ENCODE data around the gene PDCD2L.
"Not testable (repeated sequence)": the region's sequence is repeated elsewhere in the genome, so short reads cannot be mapped to it uniquely, and the experiment has no call there.

Gene PDCD2L

GRCh38 chr19:34382471-34382870 is 21.7 kb upstream of the PDCD2L start:
- H3K36me3 ChIP-seq (ENCODE audit: insufficient read depth, low read length): peaks cover 69% of the 10 kb centered on the region; the same call in 1 of the 2 replicates
- no peak overlapping the region for H3K9ac ChIP-seq (ENCODE audit: insufficient read length)
- H3K9me3 ChIP-seq (ENCODE audit: low read depth, low read length): no peaks in the 10 kb centered on the region
- H3K27ac ChIP-seq: no peak overlapping the region
- no peak overlapping the region for H3K4me3 ChIP-seq
- no peak for DNase-seq (ENCODE audit: low read depth, low spot score)
- TF ChIP-seq EZH2 (IDR thresholded peaks at IDR 0.05): no peak
- no peak for TF ChIP-seq POLR2AphosphoS5 (IDR thresholded peaks at IDR 0.05; ENCODE audit: borderline replicate concordance, low read depth, low read length)
- TF ChIP-seq FOXP2 (optimal IDR thresholded peaks at IDR 0.05; ENCODE audit: control extremely low read depth, extremely low read length, insufficient read depth): no peak

- Histone ChIP-seq H3K27ac (no peak overlapping the region), H3K36me3 (ENCODE audit: insufficient read depth, low read length) (peaks cover 63% of the 10 kb centered on the region; the same call in 1 of the 2 replicates), H3K9ac (ENCODE audit: insufficient read length) (no peak overlapping the region), H3K4me3 (no peak overlapping the region), H3K9me3 (ENCODE audit: low read depth, low read length) (no peaks in the 10 kb centered on the region)
- TF ChIP-seq POLR2AphosphoS5 (IDR thresholded peaks at IDR 0.05; ENCODE audit: borderline replicate concordance, low read depth, low read length) (no peak), FOXP2 (optimal IDR thresholded peaks at IDR 0.05; ENCODE audit: control extremely low read depth, extremely low read length, insufficient read depth) (no peak), EZH2 (IDR thresholded peaks at IDR 0.05) (no peak)
- DNase-seq (ENCODE audit: low read depth, low spot score): no peak
Measured at GRCh38 chr19:34383599-34383998, 20.6 kb upstream of the PDCD2L start.

GRCh38 chr19:34386645-34387445 is 17.4 kb upstream of the PDCD2L start:
- H3K9me3 ChIP-seq (ENCODE audit: low read depth, low read length): no peaks in the 10 kb centered on the region
- peaks cover 57% of the 10 kb centered on the region for H3K36me3 ChIP-seq (ENCODE audit: insufficient read depth, low read length)
- H3K9ac ChIP-seq (ENCODE audit: insufficient read length): no peak overlapping the region
- H3K27ac ChIP-seq: no peak overlapping the region
- TF ChIP-seq POLR2AphosphoS5 (IDR thresholded peaks at IDR 0.05; ENCODE audit: borderline replicate concordance, low read depth, low read length) (no peak), EZH2 (IDR thresholded peaks at IDR 0.05) (no peak), FOXP2 (optimal IDR thresholded peaks at IDR 0.05; ENCODE audit: control extremely low read depth, extremely low read length, insufficient read depth) (no peak)
- no peak overlapping the region for H3K4me3 ChIP-seq
- no peak for DNase-seq (ENCODE audit: low read depth, low spot score)

GRCh38 chr19:34387446-34387810 is 16.8 kb upstream of the PDCD2L start:
- TF ChIP-seq FOXP2 (optimal IDR thresholded peaks at IDR 0.05; ENCODE audit: control extremely low read depth, extremely low read length, insufficient read depth) (no peak), EZH2 (IDR thresholded peaks at IDR 0.05) (no peak)
- Histone ChIP-seq H3K9ac (ENCODE audit: insufficient read length) (no peak overlapping the region), H3K27ac (no peak overlapping the region), H3K36me3 (ENCODE audit: insufficient read depth, low read length) (peaks cover 58% of the 10 kb centered on the region), H3K4me3 (no peak overlapping the region), H3K9me3 (ENCODE audit: low read depth, low read length) (no peaks in the 10 kb centered on the region)
- DNase-seq (ENCODE audit: low read depth, low spot score): no peak

DNA sequence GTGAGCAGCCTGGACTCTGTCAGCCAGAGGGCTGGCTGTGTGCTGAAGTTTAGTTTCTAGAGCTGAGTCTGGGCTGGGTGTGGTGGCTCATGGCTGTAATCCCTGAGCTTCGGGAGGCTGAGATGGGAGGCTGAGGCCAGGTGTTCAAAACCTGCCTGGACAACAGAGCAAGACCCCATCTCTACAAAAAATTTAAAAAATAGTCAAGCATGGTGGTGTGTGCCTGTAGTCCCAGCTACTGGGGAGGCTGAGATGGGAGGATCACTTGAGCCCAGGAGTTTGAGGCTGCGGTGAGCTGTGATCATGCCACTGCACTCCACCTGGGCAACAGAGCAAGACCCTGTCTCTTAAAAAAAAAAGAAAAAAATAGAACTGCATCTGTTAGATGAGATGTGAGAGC is 15.5 kb upstream of the PDCD2L start:
- H3K4me3 ChIP-seq; H3K27ac ChIP-seq; DNase-seq (ENCODE audit: low read depth, low spot score); H3K9me3 ChIP-seq (ENCODE audit: low read depth, low read length); H3K9ac ChIP-seq (ENCODE audit: insufficient read length): not testable (repeated sequence)
- H3K36me3 ChIP-seq (ENCODE audit: insufficient read depth, low read length): peaks cover 52% of the 10 kb centered on the region

DNA sequence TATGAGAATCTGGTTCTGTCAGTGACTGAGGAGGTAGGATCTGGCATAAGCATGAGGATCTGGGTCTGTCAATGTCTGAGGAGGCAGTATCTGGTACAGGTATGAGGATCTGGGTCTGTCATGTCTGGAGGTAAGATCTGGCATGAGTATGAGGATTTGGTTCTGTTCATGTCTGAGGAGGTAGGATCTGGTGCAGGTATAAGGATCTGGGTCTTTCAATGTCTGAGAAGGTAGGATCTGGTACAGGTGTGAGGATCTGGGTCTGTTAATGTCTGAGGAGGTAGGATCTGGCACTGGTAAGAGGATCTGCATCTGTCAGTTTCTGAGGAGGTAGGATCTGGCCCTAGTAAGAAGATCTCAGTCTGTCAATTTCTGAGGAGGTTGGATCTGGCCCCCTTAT is 12.4 kb upstream of the PDCD2L start:
- H3K27ac ChIP-seq: no peak overlapping the region
- no peaks in the 10 kb centered on the region for H3K9me3 ChIP-seq (ENCODE audit: low read depth, low read length)
- H3K9ac ChIP-seq (ENCODE audit: insufficient read length): no peak overlapping the region
- H3K4me3 ChIP-seq: no peak overlapping the region
- no peak for TF ChIP-seq POLR2AphosphoS5 (IDR thresholded peaks at IDR 0.05; ENCODE audit: borderline replicate concordance, low read depth, low read length)
- no peak for TF ChIP-seq FOXP2 (optimal IDR thresholded peaks at IDR 0.05; ENCODE audit: control extremely low read depth, extremely low read length, insufficient read depth)
- TF ChIP-seq EZH2 (IDR thresholded peaks at IDR 0.05): no peak
- no peak for DNase-seq (ENCODE audit: low read depth, low spot score)
- H3K36me3 ChIP-seq (ENCODE audit: insufficient read depth, low read length): peaks cover 45% of the 10 kb centered on the region

DNA sequence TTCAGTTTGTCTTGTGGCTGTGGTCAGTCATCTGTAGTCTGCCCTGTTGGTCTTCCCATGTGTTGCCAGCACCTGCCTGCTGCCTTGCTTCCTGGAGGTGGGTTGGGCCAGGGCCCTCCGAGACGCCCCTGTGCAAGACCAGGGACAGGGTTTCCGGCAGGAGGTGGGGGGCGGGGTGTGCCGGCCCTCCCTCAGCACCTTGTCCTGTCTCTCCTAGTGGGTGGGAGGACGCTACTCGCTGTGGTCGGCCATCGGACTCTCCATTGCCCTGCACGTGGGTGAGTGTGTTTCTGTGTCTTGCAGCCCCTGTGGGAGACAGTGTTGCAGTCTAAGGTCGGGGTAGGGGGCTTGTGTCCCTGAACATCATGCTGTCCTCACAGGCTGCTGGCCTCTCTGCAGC is 11.2 kb upstream of the PDCD2L start:
- Histone ChIP-seq H3K9ac (ENCODE audit: insufficient read length) (no peak overlapping the region), H3K9me3 (ENCODE audit: low read depth, low read length) (no peaks in the 10 kb centered on the region), H3K4me3 (no peak overlapping the region), H3K36me3 (ENCODE audit: insufficient read depth, low read length) (peaks cover 49% of the 10 kb centered on the region), H3K27ac (no peak overlapping the region)
- DNase-seq (ENCODE audit: low read depth, low spot score): no peak
- no peak for TF ChIP-seq FOXP2 (optimal IDR thresholded peaks at IDR 0.05; ENCODE audit: control extremely low read depth, extremely low read length, insufficient read depth)
- no peak for TF ChIP-seq POLR2AphosphoS5 (IDR thresholded peaks at IDR 0.05; ENCODE audit: borderline replicate concordance, low read depth, low read length)
- no peak for TF ChIP-seq EZH2 (IDR thresholded peaks at IDR 0.05)

- H3K9me3 ChIP-seq (ENCODE audit: low read depth, low read length): no peaks in the 10 kb centered on the region
- H3K36me3 ChIP-seq (ENCODE audit: insufficient read depth, low read length): peaks cover 49% of the 10 kb centered on the region
- no peak for TF ChIP-seq POLR2AphosphoS5 (IDR thresholded peaks at IDR 0.05; ENCODE audit: borderline replicate concordance, low read depth, low read length)
- TF ChIP-seq EZH2 (IDR thresholded peaks at IDR 0.05): no peak
- TF ChIP-seq FOXP2 (optimal IDR thresholded peaks at IDR 0.05; ENCODE audit: control extremely low read depth, extremely low read length, insufficient read depth): no peak
- H3K27ac ChIP-seq: no peak overlapping the region
- DNase-seq (ENCODE audit: low read depth, low spot score): no peak
- no peak overlapping the region for H3K9ac ChIP-seq (ENCODE audit: insufficient read length)
- H3K4me3 ChIP-seq: no peak overlapping the region
Measured at GRCh38 chr19:34393629-34394028, 10.6 kb upstream of the PDCD2L start.

DNA sequence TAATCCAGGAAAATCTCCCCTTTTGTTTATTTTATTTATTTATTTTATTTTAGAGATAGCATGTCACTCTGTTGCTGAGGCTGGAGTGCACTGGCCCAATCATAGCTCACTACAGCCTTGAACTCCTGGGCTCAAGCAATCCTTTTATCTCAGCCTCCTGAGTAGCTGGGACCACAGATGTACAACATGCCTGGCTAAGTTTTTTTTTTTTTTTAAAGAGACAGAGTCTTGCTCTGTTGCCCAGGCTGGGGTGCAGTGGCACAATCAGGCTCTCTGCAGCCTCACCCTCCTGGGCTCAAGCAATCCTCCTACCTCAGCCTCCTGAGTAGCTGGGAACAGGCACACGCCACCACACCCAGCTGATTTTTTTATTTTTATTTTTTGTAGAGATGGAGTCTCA is 6.3 kb upstream of the PDCD2L start:
- H3K4me3 ChIP-seq: no peak overlapping the region
- DNase-seq (ENCODE audit: low read depth, low spot score): no peak
- no peak overlapping the region for H3K27ac ChIP-seq
- TF ChIP-seq FOXP2 (optimal IDR thresholded peaks at IDR 0.05; ENCODE audit: control extremely low read depth, extremely low read length, insufficient read depth): no peak
- no peak for TF ChIP-seq EZH2 (IDR thresholded peaks at IDR 0.05)
- TF ChIP-seq POLR2AphosphoS5 (IDR thresholded peaks at IDR 0.05; ENCODE audit: borderline replicate concordance, low read depth, low read length): no peak
- H3K36me3 ChIP-seq (ENCODE audit: insufficient read depth, low read length): peaks cover 35% of the 10 kb centered on the region
- H3K9me3 ChIP-seq (ENCODE audit: low read depth, low read length): no peaks in the 10 kb centered on the region
- H3K9ac ChIP-seq (ENCODE audit: insufficient read length): no peak overlapping the region
